CD4-positive, alpha-beta T cell treated with Interleukin-2 at 100 ng/mL for 4 hours (primary cell): ENCODE measurements around the gene RXYLT1.
A peak's percentile ranks its signal among the peaks of the same experiment; 100 is the strongest.
"Not testable (repeated sequence)": the region's sequence is repeated elsewhere in the genome, so short reads cannot be mapped to it uniquely, and the experiment has no call there.

Experiments used
- DNase-seq: peaks from one replicate; pipeline ENCODE4 v3.0.0-alpha.2; 2020; ENCODE audit warnings: low spot score

Gene RXYLT1, protein sequence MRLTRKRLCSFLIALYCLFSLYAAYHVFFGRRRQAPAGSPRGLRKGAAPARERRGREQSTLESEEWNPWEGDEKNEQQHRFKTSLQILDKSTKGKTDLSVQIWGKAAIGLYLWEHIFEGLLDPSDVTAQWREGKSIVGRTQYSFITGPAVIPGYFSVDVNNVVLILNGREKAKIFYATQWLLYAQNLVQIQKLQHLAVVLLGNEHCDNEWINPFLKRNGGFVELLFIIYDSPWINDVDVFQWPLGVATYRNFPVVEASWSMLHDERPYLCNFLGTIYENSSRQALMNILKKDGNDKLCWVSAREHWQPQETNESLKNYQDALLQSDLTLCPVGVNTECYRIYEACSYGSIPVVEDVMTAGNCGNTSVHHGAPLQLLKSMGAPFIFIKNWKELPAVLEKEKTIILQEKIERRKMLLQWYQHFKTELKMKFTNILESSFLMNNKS

DNA sequence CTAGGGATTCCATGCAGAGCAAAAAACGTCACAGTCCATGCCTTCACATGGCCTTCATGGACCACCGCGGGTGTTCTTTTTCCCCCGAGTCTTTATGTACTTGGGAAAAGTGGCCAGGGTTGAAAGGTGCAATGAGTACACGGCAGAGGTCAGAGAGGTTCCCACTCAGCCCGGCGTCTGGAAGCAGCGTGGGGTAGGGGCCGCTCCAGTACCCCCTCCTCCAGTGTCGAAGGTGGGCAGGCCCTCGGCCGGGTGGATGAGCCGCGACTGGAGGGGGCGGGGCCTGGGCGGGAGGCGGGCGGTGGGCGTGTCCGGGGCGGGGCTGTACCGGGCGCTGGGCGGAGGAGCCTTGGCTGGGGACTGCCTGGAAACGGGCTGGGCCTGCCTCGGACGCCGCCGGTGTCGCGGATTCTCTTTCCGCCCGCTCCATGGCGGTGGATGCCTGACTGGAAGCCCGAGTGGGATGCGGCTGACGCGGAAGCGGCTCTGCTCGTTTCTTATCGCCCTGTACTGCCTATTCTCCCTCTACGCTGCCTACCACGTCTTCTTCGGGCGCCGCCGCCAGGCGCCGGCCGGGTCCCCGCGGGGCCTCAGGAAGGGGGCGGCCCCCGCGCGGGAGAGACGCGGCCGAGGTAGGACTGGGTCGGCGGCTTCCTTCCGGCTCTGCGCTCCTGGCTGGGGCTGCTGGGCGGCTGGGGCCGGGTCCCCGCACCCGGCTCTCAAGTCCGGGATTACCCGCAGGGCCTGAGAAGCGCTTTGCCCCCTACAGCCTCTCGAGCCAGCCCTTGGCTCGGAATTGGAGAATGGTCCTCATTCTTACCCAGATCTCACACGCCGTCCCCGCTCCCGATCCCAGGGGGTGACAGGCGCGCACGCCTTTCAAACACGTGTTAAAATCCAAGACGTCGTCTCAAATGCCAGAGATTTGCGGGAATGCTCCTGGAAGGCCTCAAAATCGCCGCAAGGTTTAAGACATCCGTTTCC lies at the start of gene RXYLT1:
RXYLT1 (plus strand) TSS at position 412 of the 984 bp plus-strand sequence; CDS start at position 464, 52 bp downstream.
- DNase-seq = peak; percentile 83

DNA sequence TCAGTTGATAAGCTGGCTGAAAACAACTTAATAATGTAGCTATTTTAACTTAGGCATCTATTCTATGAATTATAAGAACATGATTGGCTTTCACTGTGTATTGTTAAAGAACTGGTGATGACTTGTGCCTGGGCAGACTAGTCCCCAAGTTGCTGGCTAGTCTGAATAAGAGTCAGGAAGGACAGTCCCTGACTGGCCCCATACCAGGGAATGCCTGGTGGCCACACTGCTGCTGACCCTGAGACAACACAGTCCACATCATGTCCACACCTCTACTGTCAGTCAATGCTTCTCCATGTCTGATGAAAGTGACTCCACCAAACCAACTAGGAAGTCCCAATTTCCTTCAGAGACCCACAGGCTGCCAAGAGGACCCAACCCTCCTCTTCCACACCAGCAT lies 46.9 kb upstream of the RXYLT1 start:
- not testable (repeated sequence) for DNase-seq

- not testable (repeated sequence) for DNase-seq
Measured at GRCh38 chr12:63733585-63733984, 46.1 kb upstream of the RXYLT1 start.

- not testable (repeated sequence) for DNase-seq
Measured at GRCh38 chr12:63740551-63740950, 39.2 kb upstream of the RXYLT1 start.

DNA sequence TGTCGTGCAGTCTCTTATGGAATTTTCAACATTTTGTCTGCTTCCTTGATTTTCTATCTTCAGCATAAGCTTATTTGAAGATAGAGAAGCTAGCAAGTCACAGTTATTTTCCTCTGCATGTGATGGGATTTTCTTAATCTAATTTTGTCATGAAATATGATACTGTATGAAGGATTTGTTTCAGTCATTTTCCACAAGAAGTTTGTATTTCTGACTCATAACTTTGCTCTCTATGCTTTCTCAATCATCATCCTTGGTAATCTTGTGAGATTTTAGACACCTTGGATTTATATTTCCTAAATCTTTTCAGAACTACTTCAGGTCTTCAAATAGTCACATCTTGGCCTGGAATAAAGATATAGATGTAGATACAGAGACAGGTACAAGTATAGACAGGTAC lies 38.3 kb upstream of the RXYLT1 start:
- DNase-seq = not testable (repeated sequence)

DNA sequence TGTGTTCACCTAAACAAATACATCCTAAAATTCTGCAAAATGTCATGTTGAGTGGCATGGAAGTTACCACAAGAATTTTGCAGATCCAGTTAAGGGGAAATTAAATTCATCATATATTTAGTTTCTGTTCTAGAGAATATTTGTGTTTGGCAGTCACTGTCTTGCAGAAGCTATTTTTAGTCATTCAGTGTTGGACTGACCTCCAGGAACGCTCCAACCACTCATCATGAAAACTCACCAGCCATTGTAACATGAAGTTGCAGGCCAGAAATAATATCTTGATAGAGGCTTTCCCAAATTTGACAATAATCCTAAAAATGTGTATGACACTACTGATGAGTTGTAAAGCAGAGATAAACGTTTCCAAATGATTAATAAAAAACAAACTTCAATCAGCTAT lies 35.6 kb upstream of the RXYLT1 start:
- DNase-seq = not testable (repeated sequence)

DNA sequence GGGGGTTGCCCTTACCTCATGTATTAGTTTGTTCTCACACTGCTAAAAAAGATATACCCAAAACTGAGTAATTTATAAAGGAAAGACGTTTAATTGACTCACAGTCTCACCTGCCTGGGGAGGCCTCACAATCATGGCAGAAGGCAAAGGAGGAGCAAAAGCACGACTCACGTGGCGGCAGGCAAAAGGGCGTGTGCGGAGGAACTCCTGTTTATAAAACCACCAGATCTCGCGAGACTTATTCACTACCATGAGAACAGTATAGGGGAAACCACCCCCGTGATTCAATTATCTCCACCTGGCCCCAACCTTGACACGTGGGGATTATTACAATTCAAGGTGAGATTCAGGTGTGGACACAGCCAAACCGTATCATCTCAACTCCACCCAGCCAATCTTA lies 33.2 kb upstream of the RXYLT1 start:
- not testable (repeated sequence) for DNase-seq

GRCh38 chr12:63747136-63747535 lies 32.6 kb upstream of the RXYLT1 start:
- not testable (repeated sequence) for DNase-seq

GRCh38 chr12:63747553-63747952 lies 32.2 kb upstream of the RXYLT1 start:
- no peak for DNase-seq

- DNase-seq = no peak
Measured at GRCh38 chr12:63752283-63752682, 27.4 kb upstream of the RXYLT1 start.

DNA sequence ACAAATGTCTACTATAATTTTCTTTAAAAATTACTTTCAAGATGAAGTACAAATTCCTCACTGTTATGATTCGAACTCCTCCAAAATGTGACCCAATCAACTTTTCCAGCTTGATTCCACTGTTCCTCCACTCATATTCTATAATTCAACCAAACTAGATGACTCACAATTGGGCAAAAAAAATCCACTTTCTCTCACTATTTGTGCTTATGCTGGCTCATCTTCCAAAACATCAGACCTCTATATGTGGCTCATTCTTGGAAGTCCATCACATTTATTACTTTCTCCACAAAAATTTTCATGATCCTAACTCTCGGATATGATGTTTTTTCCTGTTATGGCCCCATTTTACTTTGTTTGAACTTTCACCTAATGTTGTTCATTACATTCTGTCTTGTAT lies 26.9 kb upstream of the RXYLT1 start:
- DNase-seq = no peak

DNA sequence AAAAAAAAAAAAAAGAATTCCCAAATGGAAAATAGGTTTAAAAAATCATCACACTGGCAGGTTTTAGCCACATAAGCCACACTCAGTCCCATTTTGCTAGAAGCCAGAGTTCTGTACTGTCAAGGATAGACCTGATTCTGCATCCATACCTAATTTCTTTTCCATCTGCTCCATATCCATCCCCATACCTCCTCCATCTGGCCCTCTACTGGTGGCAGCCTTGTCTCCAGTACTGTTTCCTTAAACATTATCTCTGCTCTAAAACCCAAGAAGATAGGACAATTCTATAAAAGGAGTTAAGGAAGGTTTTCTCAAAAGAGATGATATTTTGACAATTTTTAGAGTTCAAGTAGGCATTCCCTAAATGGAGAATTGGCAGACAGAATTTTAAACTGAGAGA lies 26.0 kb upstream of the RXYLT1 start:
- no peak for DNase-seq

DNA sequence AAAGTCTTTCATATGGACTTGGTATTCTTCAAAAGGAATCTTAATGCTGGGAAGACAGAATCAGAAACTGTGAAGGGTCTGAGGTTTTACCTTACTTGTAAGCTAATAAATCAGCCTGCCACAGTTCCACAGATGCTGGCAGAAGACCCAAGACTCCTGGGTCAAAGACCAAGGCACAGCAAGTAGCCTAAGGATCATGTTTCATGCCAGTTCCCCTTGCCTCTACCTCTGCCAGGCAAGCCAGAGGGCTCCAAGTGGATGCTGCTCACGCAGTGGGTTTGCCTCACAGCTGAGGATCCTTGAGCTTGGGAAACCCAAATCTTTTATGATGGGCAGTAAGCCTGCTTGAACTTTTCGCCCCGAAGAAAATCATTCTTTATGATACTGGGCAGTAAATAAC lies 15.2 kb upstream of the RXYLT1 start:
- no peak for DNase-seq

DNA sequence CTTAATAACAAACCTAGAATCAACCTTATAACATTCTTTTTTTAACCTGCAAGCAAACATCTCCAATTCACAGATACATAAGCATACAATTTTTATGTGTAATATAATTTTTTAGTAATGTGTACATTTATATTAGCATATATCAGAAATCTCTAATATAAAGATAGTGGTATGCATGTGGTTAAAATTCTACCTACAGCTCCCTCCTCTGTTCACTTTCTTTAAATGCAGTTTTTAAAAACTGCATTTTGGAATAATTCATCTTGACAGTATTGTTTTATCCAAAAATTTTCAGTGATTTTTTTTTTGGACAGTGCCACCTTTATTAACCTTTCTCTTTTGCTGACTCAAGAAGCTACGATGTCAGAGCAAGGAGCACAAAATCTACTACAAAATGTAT lies 13.2 kb upstream of the RXYLT1 start:
- DNase-seq = no peak

DNA sequence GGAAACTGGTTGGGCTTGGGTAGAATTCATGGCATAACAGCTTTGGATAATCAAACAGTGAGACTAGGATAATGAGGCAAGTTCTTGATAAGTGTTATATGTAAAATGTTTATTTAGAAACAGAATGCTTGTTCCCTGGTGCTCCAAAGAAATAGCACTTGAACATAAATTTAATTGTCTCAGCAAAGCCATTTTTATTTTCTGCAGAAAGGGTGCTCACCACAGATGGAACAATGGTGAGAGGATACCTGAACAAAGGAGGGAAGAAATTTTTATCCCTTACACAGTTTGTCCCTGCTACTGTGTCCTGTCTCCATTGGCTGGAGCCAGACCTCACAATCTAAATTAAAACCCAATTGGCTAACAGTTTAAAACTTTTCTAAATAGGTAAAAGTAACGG lies 9.3 kb upstream of the RXYLT1 start:
- no peak for DNase-seq

DNA sequence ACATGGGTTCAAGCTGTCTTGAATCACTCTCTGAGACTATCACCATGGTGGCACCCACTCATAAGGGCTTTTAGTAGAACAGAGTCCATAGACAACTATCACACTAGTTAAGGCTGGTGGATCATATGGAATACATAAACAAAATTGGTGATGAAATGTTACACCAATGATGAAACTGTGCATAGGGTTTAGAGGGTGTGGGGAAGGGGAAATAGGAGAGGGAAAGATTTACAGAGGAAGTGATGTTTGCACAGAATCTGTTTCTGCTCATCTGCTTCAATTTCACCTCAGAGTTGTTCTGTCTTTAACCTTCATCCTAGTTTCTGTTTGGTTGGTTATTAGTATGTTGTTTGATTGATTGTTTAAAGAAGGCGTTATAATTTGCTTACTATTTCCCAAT lies 2.4 kb upstream of the RXYLT1 start:
- DNase-seq = no peak

DNA sequence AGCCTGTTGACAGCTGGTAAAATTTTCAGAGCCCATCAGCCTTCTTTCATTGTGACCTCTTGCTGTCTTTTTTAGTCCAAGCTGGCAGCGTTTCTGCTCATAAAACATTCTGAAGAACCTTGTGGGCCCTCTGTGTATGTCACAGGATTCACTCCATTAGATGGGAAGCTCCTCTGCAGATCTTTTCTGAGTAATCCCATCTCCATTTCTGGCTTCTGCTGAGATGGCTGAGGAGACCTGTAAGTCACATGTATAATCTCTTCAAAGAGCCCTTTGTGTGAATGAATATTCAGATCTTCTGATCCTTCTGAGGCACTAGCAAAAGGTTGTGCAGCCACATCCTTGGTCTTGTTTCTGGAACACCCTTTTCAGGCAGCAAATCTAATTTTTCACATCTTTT lies 2.8 kb downstream of the RXYLT1 start:
- DNase-seq = no peak

- DNase-seq = no peak
Measured at GRCh38 chr12:63787306-63787705, 7.6 kb downstream of the RXYLT1 start.

DNA sequence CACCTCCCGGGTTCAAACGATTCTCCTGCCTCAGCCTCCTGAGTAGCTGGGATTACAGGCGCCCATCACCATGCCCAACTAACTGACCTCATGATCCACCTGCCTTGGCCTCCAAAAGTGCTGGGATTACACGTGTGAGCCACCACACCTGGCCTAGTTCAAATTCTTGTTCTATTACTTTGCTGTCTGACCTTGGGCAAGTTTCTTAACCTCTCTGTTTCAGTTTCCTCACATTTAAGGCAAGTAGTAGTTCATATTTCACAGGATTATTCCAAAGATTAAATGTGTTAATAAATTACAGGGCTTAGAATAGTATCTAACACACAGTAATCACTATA lies 10.9 kb downstream of the RXYLT1 start:
- DNase-seq = no peak

GRCh38 chr12:63792338-63792737 lies 12.6 kb downstream of the RXYLT1 start:
- no peak for DNase-seq

GRCh38 chr12:63795032-63795687 lies 15.5 kb downstream of the RXYLT1 start:
- DNase-seq = no peak

- DNase-seq = no peak
Measured at GRCh38 chr12:63795944-63796343, 16.2 kb downstream of the RXYLT1 start.
